Caco-2 (cell line): ENCODE results near the gene PCDHB5. TPM values are rescaled to one million over a fixed set of nuclear protein-coding genes. Genes with fewer than 3 reads are reported as not detected.

Experiments
- BruUV-seq: library from RNA; stranded (reverse); fragments of 400-500 nt; replicated peaks from 2 replicates; lab custom pipeline; 2021; lab: Mats Ljungman, UMichigan
- CTCF ChIA-PET: fragments of 300-600 bp; sonication (Branson Sonifier 250); formaldehyde crosslinking; loops from one replicate; lab custom pipeline; 2022; ENCODE audit warnings: antibody characterized with exemption; lab: Charles Lee
- POLR2A ChIA-PET: fragments of 300-600 bp; sonication (Branson Sonifier 250); formaldehyde crosslinking; loops from one replicate; lab custom pipeline; 2022; ENCODE audit warnings: antibody characterized with exemption; lab: Charles Lee
- DNase-seq, 2 experiments: peaks; one replicate each; pipeline versions ENCODE4 v3.0.0 to v3.0.0-alpha.2; 2020 to 2022
- H3K27me3 ChIP-seq: replicated peaks from 2 replicates; pipeline ENCODE4 v1.6.0; 2011; ENCODE audit warnings: low read length; ENCODE audit not compliant: control insufficient read depth, insufficient read depth
- H3K36me3 ChIP-seq: 2 replicates; pipeline ENCODE4 v1.5.1; 2011; ENCODE audit warnings: low read length; ENCODE audit not compliant: control insufficient read depth, insufficient read depth
- H3K4me1 ChIP-seq: fragments of 250-450 bp; sonication (Bioruptor Pico); 2 replicates; pipeline ENCODE4 v1.5.1; 2020; ENCODE audit warnings: mild to moderate bottlenecking
- H3K4me3 ChIP-seq: 2 replicates; pipeline ENCODE4 v1.5.1; 2011; ENCODE audit warnings: low read depth, mild to moderate bottlenecking, control low read depth, low read length
- H3K9me3 ChIP-seq: fragments of 250-450 bp; sonication (Bioruptor Pico); 2 replicates; pipeline ENCODE4 v1.5.1; 2020; ENCODE audit warnings: mild to moderate bottlenecking, moderate library complexity
- H3K27ac Mint-ChIP-seq: one replicate; pipeline ENCODE4 v1.8.0; 2022; ENCODE audit warnings: mixed read lengths; ENCODE audit not compliant: unreplicated experiment
- H3K27me3 Mint-ChIP-seq: one replicate; pipeline ENCODE4 v1.8.0; 2022; ENCODE audit warnings: mixed read lengths; ENCODE audit not compliant: insufficient read depth, unreplicated experiment
- H3K36me3 Mint-ChIP-seq: one replicate; pipeline ENCODE4 v1.8.0; 2022; ENCODE audit warnings: mild to moderate bottlenecking, mixed read lengths; ENCODE audit not compliant: insufficient read depth, unreplicated experiment
- H3K4me1 Mint-ChIP-seq: one replicate; pipeline ENCODE4 v1.8.0; 2022; ENCODE audit warnings: low read depth, mixed read lengths; ENCODE audit not compliant: unreplicated experiment
- H3K4me3 Mint-ChIP-seq: one replicate; pipeline ENCODE4 v1.8.0; 2022; ENCODE audit warnings: mild to moderate bottlenecking, moderate library complexity, mixed read lengths; ENCODE audit not compliant: unreplicated experiment
- H3K9me3 Mint-ChIP-seq: one replicate; pipeline ENCODE4 v1.8.0; 2022; ENCODE audit warnings: mixed read lengths; ENCODE audit not compliant: unreplicated experiment
- CTCF ChIP-seq, 2 experiments: fragments of 200-600 bp in 1 of 2; IDR thresholded peaks; 1 replicate in 1 of 2; 2 replicates in 1 of 2; pipeline versions ENCODE4 v1.5.1 to v1.8.0; 2011 to 2022; ENCODE audit warnings: antibody characterized with exemption in 1 of 2, control low read depth in 1 of 2, inconsistent platforms in 1 of 2, low read depth in 1 of 2, low read length in 1 of 2, mild to moderate bottlenecking in 1 of 2, moderate library complexity in 1 of 2; ENCODE audit not compliant: insufficient read depth in 1 of 2, severe bottlenecking in 1 of 2, unreplicated experiment in 1 of 2
- intact Hi-C: fragments of 100-400 bp; cut with micrococcal nuclease; formaldehyde crosslinking; loops from one replicate; pipeline ENCODE4 v1.10.0; 2022; ENCODE audit not compliant: unreplicated experiment
- total RNA-seq: library from RNA; stranded (reverse); gene quantifications from 2 replicates; pipeline ENCODE4 v1.2.3, GENCODE V29; 2022

The PCDHB5 gene
- total RNA-seq, 1 experiment from 2014 or later, result not detected

DNA sequence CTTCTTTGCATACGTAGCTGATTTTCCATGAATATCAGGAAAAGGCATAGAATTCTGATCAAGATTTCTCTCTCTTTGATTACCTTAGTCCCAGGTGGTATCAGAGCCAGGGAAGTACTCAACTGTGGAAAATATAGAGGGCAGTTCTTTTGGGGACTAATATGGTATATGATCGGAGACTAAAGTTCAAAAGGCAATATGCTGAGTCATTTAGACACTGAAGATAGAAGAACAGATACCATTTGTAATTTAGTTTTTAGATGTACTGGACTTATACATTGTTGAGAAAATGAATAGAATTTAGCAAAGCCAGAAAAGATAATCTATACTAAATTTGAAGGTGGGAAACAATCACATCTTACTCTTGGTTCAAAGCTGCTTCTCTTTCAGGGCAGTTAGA lies 29.7 kb upstream of the PCDHB5 start:
- peaks cover 15% of the 10 kb centered on the region for H3K9me3 Mint-ChIP-seq
- no TSS peak for BruUV-seq
- no peaks in the 10 kb centered on the region for H3K4me1 Mint-ChIP-seq
- H3K4me3 Mint-ChIP-seq, result no peak overlapping the region
- Histone ChIP-seq H3K9me3 (no peaks in the 10 kb centered on the region), H3K36me3 (no peaks in the 10 kb centered on the region), H3K27me3 (no peaks in the 10 kb centered on the region), H3K4me3 (no peak overlapping the region), H3K4me1 (no peaks in the 10 kb centered on the region)
- no peaks in the 10 kb centered on the region for H3K36me3 Mint-ChIP-seq
- no peaks in the 10 kb centered on the region for H3K27me3 Mint-ChIP-seq
- ChIA-PET POLR2A (no interaction called here), CTCF (no interaction called here)
- intact Hi-C loops, result no loop called here
- no peak for TF ChIP-seq CTCF (IDR thresholded peaks at IDR 0.05; ENCODE audit: insufficient read depth in 1 of 2, low read depth in 1 of 2, low read length in 1 of 2, severe bottlenecking in 1 of 2, unreplicated experiment in 1 of 2)
- DNase-seq, result no peak
- H3K27ac Mint-ChIP-seq, result no peak overlapping the region

DNA sequence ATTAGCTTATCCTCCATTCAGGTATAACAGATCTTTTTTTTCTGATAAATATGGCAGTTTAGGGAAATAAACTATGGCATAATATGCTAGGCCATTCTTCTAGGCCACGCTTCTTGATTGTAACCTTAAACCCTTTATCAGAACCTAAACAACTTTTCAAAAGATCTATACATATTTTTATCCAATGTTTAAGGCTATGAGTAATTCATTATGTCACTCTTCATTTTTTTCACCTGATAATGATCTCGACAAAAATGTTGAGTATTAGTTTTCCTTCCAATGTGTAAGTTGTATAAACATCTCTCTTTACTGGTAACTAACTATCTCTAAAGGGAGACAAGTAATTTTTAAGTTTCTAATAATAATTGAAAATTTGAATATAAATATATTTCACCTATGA lies 15.8 kb upstream of the PCDHB5 start:
- H3K36me3 ChIP-seq, result no peaks in the 10 kb centered on the region
- POLR2A ChIA-PET, result no interaction called here
- H3K27ac Mint-ChIP-seq, result no peak overlapping the region
- no peak for TF ChIP-seq CTCF (IDR thresholded peaks at IDR 0.05; ENCODE audit: insufficient read depth in 1 of 2, low read depth in 1 of 2, low read length in 1 of 2, severe bottlenecking in 1 of 2, unreplicated experiment in 1 of 2)
- intact Hi-C loops, result no loop called here
- H3K4me3 Mint-ChIP-seq, result no peak overlapping the region
- CTCF ChIA-PET, result no interaction called here
- H3K9me3 ChIP-seq, result 0 out of 2 replicates have a peak, but pooled peaks cover 6% of the 10 kb centered on the region
- no peak for DNase-seq
- H3K27me3 Mint-ChIP-seq, result no peaks in the 10 kb centered on the region
- no peaks in the 10 kb centered on the region for H3K4me1 ChIP-seq
- H3K36me3 Mint-ChIP-seq, result no peaks in the 10 kb centered on the region
- no TSS peak for BruUV-seq
- no peak overlapping the region for H3K4me3 ChIP-seq
- peaks cover 37% of the 10 kb centered on the region for H3K9me3 Mint-ChIP-seq
- no peaks in the 10 kb centered on the region for H3K27me3 ChIP-seq
- no peaks in the 10 kb centered on the region for H3K4me1 Mint-ChIP-seq

- Histone ChIP-seq H3K27me3 (no peaks in the 10 kb centered on the region), H3K36me3 (no peaks in the 10 kb centered on the region), H3K4me3 (no peak within 1 kb of the TSS), H3K4me1 (no peaks in the 10 kb centered on the region), H3K9me3 (0 out of 2 replicates have a peak, but pooled peaks cover 2% of the 10 kb centered on the region)
- H3K27me3 Mint-ChIP-seq, result no peaks in the 10 kb centered on the region
- ChIA-PET POLR2A (no interaction called here), CTCF (no interaction called here)
- no peak within 1 kb of the TSS for H3K4me3 Mint-ChIP-seq
- no peaks in the 10 kb centered on the region for H3K36me3 Mint-ChIP-seq
- no peak within 1 kb of the TSS for H3K27ac Mint-ChIP-seq
- DNase-seq, result no peak
- H3K4me1 Mint-ChIP-seq, result no peaks in the 10 kb centered on the region
- peaks cover 14% of the 10 kb centered on the region for H3K9me3 Mint-ChIP-seq
- BruUV-seq, result no TSS peak
- intact Hi-C loops, result no loop called here
- no peak for TF ChIP-seq CTCF (IDR thresholded peaks at IDR 0.05; ENCODE audit: insufficient read depth in 1 of 2, low read depth in 1 of 2, low read length in 1 of 2, severe bottlenecking in 1 of 2, unreplicated experiment in 1 of 2)
Measured at GRCh38 chr5:141121563-141121962, 13.4 kb upstream of the PCDHB5 start, which contains the start of gene PCDHB4. TSS of gene PCDHB4 (plus strand) at chr5:141121818. CDS start at chr5:141121999, 181 bp downstream.
